GM19023 (cell line): ENCODE data around the gene CLBA1.

Experiments
- ATAC-seq: cut with Tn5 transposase; IDR thresholded peaks from one replicate; pipeline ENCODE4 v1.9.1; 2021; ENCODE audit warnings: mild to moderate bottlenecking, moderate library complexity; ENCODE audit not compliant: unreplicated experiment

Gene CLBA1

DNA sequence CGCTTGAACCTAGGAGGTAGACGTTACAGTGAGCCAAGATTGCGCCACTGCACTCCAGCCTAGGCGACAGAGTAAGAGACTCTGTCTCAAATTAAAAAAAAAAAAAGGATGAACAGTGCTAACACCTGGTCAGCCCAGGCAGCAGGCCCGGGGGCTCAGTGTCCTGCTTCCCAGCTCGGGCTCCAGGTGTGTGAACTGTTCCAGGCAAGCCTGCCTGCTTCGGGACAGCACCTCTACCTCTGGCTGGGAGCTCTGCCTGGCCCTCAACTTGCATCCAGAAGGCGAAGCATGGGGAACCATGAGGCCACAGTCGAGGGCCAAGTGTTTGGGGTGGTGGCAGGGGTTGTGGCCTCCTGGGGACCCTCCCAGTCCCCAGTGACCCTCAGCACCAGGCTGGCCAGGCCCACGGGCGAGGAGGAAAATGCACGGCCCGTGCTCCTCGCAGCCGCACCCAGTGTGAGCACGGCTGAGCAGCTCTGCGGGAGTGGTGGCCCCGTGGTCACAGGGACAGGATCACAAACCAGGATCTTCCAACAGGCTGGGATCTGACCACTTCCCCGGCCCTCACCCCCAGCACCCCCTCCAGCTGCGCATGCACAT lies 19.8 kb downstream of the CLBA1 start:
- no peak for ATAC-seq

GRCh38 chr14:105005929-105006830 lies 20.6 kb downstream of the CLBA1 start:
- ATAC-seq: no peak

- ATAC-seq: no peak
Measured at GRCh38 chr14:105006831-105007592, 21.4 kb downstream of the CLBA1 start.

DNA sequence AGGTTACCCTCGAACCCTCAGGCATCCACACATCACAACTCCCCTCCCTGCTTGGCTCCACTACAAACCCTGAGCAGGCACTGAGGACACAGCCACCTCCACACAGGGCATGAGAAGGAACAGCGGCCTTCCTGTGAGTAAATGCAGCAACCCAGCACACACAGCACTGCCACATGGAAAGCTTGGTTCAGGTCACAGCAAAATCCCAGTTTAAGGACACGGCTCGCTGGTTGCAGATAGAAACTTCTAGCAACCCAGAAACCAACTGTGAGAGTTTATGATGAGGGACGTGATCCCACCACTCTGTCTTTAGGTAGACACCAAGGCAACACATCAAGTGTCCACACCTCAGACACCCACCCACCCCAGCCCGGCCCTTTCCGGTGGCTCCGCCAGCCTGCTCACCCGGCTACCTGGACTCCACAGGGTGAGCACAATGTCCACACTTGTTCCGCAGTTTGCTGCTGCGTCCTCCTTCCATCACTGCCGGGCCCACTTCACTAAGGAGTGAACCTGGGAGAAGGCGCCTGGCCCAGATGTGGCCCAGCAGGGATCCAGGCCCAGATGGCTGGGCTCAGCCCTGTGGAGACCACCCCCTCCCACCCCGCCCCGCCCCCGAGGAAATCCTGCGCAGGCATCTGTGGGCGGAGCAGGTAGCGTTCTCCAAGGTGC lies 22.1 kb downstream of the CLBA1 start:
- ATAC-seq: no peak

GRCh38 chr14:105010106-105010505 lies 24.5 kb downstream of the CLBA1 start:
- no peak for ATAC-seq

GRCh38 chr14:105010891-105011291 lies 25.3 kb downstream of the CLBA1 start:
- ATAC-seq: no peak

GRCh38 chr14:105011312-105011990 lies 25.9 kb downstream of the CLBA1 start:
- no peak for ATAC-seq

GRCh38 chr14:105012171-105012985 lies 26.8 kb downstream of the CLBA1 start:
- no peak for ATAC-seq

GRCh38 chr14:105013150-105013785 lies 27.7 kb downstream of the CLBA1 start:
- ATAC-seq: no peak

DNA sequence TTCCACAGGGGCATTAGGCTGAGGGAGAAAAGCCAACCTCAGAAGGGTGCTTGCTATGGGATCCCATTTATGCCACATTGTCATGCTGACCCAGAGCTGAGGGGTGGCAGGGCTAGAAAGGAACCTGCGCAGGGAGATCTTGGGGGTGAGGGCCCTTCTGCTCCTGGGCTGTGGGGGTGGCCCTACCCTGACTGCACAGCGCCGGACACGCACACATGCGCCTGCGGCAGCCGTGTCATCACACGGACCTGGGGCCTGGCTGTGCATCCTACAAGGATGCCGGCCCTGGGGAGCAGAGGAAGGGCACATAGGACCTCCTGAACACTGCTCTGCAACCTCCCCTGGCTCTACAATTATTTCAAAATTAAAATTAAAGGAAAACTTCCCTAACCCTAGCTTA lies 28.4 kb downstream of the CLBA1 start:
- no peak for ATAC-seq

GRCh38 chr14:105014631-105015030 lies 29.0 kb downstream of the CLBA1 start:
- ATAC-seq: no peak

DNA sequence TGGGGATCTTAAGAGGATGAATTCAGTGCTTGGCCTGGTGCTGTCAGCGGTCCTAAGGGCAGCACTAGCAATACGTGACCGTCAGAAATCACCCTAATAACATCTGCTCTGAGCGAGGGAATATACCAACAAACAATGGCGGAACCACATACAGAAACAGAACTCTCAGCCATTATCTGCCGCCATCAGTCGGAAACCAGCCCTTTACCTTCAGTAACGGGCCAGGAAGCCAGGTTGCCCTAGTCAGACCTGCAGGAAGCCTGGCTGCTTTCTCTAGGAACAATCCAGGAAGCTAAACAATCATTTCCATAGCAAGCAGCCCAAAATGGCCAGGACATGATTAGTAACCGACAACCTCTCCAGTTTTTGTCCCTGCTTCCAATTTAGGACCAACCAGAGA lies 29.7 kb downstream of the CLBA1 start:
- ATAC-seq: no peak

- no peak for ATAC-seq
Measured at GRCh38 chr14:105015905-105016304, 30.3 kb downstream of the CLBA1 start.

GRCh38 chr14:105018414-105018813 lies 32.8 kb downstream of the CLBA1 start:
- ATAC-seq: no peak

DNA sequence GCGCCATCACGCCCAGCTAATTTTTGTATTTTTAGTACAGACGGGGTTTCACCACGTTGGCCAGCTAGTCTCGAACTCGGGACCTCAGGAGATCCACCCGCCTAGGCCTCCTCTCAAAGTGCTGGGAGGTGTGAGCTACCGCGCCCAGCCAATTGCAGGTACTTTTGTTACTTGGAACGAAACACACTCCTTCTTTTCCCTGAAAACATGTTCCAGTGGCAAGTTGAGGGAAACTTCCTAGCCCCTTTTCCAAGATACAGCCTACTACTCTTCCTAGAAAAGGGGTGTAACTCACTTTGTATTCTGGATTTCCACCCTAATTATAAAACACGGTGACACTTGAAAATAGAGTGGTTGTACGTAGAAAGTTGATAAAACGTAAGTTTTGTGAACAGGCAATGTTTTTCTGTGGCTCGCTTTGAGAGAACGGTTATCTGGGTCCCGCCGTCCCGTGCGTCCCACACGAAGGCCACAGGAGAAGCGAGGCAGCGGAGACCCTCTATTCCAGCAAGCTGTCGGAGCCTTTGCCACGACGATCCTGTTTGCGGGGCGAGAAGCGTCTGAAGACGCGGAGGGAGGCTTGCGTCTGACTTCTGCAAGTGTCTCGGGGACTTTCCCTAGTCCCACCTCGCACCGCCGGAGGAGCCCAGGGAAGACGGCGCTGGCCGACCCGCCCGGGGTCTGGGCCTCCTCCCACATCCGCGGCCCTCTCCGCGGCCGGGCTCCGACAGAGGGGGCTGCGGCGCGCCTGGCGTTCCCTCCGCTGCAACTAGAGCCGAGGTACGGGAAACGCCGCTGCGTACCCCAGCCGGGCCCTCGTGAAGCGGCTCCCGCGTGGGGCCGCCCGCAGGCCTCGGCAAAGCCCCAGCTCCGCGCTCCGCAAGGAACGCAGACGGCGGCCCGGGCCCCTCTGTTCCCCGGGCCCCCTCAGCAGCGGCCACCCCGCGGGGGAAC lies 34.5 kb downstream of the CLBA1 start:
- peak; percentile 26 for ATAC-seq

- peak; percentile 85 for ATAC-seq
Measured at GRCh38 chr14:105020815-105021655, 35.4 kb downstream of the CLBA1 start, which contains the start of gene CDCA4. TSS of gene CDCA4 (minus strand) at chr14:105021083. CDS start at chr14:105011929, 9,154 bp downstream.

- ATAC-seq: no peak
Measured at GRCh38 chr14:105021656-105022275, 36.2 kb downstream of the CLBA1 start.
